ENCODE data around the gene TMEM231.

GRCh38 chr16:75535901-75536300 lies 20.2 kb downstream of the TMEM231 start, which contains the start of gene CHST5:
- TF ChIP-seq, protein P1, sequence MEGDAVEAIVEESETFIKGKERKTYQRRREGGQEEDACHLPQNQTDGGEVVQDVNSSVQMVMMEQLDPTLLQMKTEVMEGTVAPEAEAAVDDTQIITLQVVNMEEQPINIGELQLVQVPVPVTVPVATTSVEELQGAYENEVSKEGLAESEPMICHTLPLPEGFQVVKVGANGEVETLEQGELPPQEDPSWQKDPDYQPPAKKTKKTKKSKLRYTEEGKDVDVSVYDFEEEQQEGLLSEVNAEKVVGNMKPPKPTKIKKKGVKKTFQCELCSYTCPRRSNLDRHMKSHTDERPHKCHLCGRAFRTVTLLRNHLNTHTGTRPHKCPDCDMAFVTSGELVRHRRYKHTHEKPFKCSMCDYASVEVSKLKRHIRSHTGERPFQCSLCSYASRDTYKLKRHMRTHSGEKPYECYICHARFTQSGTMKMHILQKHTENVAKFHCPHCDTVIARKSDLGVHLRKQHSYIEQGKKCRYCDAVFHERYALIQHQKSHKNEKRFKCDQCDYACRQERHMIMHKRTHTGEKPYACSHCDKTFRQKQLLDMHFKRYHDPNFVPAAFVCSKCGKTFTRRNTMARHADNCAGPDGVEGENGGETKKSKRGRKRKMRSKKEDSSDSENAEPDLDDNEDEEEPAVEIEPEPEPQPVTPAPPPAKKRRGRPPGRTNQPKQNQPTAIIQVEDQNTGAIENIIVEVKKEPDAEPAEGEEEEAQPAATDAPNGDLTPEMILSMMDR (IDR thresholded peaks at IDR 0.05), result no peak
- no peak for TF ChIP-seq POLR2A (IDR thresholded peaks at IDR 0.05)
